Vagina (tissue), 2 donors: ENCODE results near the gene BLM.

ENCODE experiments used
- POLR2A ChIP-seq, 2 donors: fragments of 450-650 bp; IDR thresholded peaks; one replicate each; pipeline ENCODE4 v1.6.1; 2017; ENCODE audit warnings: antibody characterized with exemption in 2 of 2, mild to moderate bottlenecking in 2 of 2, moderate library complexity in 2 of 2
- TF ChIP-seq, protein P1 (sequence below), 3 experiments: fragments of 450-650 bp in 2 of 3; fragments of 200-600 bp in 1 of 3; sonication (generic) in 1 of 3; IDR thresholded peaks; one replicate each; pipeline ENCODE4 v1.5.1; 2017 to 2019; ENCODE audit warnings: antibody characterized with exemption in 3 of 3, mild to moderate bottlenecking in 2 of 3, moderate library complexity in 2 of 3

DNA sequence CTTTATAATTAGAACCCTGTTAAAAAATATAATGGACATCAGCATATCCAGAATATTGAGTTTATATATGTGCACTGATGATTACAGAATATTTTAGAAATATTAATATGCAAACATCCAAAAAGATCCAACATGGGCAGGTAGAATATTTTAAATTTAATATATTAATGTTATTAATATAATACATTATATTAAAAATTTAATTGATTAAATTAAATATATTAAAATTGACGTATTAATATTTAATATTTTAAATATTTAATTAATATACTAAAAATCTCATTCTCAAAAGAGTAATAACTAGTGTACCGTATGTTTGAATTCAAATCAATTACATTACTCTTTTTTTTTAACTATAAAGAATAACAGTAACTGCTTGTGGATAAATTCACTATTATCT lies 77.4 kb downstream of the BLM start:
- TF ChIP-seq, protein P1, sequence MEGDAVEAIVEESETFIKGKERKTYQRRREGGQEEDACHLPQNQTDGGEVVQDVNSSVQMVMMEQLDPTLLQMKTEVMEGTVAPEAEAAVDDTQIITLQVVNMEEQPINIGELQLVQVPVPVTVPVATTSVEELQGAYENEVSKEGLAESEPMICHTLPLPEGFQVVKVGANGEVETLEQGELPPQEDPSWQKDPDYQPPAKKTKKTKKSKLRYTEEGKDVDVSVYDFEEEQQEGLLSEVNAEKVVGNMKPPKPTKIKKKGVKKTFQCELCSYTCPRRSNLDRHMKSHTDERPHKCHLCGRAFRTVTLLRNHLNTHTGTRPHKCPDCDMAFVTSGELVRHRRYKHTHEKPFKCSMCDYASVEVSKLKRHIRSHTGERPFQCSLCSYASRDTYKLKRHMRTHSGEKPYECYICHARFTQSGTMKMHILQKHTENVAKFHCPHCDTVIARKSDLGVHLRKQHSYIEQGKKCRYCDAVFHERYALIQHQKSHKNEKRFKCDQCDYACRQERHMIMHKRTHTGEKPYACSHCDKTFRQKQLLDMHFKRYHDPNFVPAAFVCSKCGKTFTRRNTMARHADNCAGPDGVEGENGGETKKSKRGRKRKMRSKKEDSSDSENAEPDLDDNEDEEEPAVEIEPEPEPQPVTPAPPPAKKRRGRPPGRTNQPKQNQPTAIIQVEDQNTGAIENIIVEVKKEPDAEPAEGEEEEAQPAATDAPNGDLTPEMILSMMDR (IDR thresholded peaks at IDR 0.05): no peak
- no peak for TF ChIP-seq POLR2A (IDR thresholded peaks at IDR 0.05)
